NT2/D1 (cell line): ENCODE results near the gene KNG1.

Source experiments
- SUZ12 ChIP-seq: IDR thresholded peaks from 2 replicates; pipeline ENCODE4 v1.6.1; 2011; ENCODE audit not compliant: insufficient read length, insufficient read depth; ENCODE audit errors: extremely low read depth
- YY1 ChIP-seq: IDR thresholded peaks from 2 replicates; pipeline ENCODE4 v1.6.1; 2011; ENCODE audit not compliant: insufficient read length, insufficient read depth
- ZNF274 ChIP-seq: IDR thresholded peaks from 2 replicates; pipeline ENCODE4 v1.6.1; 2011; ENCODE audit warnings: mild to moderate bottlenecking, low read depth, low read length

- no peak for TF ChIP-seq SUZ12
- no peak for TF ChIP-seq YY1
- no peak for TF ChIP-seq ZNF274
Measured at GRCh38 chr3:186696522-186696921, 20.6 kb upstream of the KNG1 start.
